ENCODE measurements around the gene DDX46.
A peak's percentile ranks its signal among the peaks of the same experiment; 100 is the strongest.
"Not testable (repeated sequence)": the region's sequence is repeated elsewhere in the genome, so short reads cannot be mapped to it uniquely, and the experiment has no call there.

Gene DDX46

GRCh38 chr5:134742134-134742533 lies 16.4 kb upstream of the DDX46 start:
- Histone ChIP-seq H3K9ac (ENCODE audit: low read depth, low read length) (no peak overlapping the region), H3K9me3 (ENCODE audit: control insufficient read depth, insufficient read depth, low read length) (no peaks in the 10 kb centered on the region), H3K4me1 (ENCODE audit: control insufficient read depth, insufficient read depth, low read length) (no peaks in the 10 kb centered on the region), H3K36me3 (ENCODE audit: control insufficient read depth, insufficient read depth, low read length) (no peaks in the 10 kb centered on the region), H3K27me3 (ENCODE audit: control insufficient read depth, insufficient read depth, low read length) (no peaks in the 10 kb centered on the region), H3K4me3 (ENCODE audit: low read depth, low read length) (no peak overlapping the region)

GRCh38 chr5:134749415-134749814 lies 9.2 kb upstream of the DDX46 start:
- no peaks in the 10 kb centered on the region for H3K9me3 ChIP-seq (ENCODE audit: control insufficient read depth, insufficient read depth, low read length)
- no peaks in the 10 kb centered on the region for H3K36me3 ChIP-seq (ENCODE audit: control insufficient read depth, insufficient read depth, low read length)
- no peaks in the 10 kb centered on the region for H3K27me3 ChIP-seq (ENCODE audit: control insufficient read depth, insufficient read depth, low read length)
- H3K4me1 ChIP-seq (ENCODE audit: control insufficient read depth, insufficient read depth, low read length), result no peaks in the 10 kb centered on the region
- H3K9ac ChIP-seq (ENCODE audit: low read depth, low read length), result no peak overlapping the region
- no peak overlapping the region for H3K4me3 ChIP-seq (ENCODE audit: low read depth, low read length)

- peak overlapping the region; percentile 98 for H3K4me3 ChIP-seq (ENCODE audit: low read depth, low read length)
- peaks cover 7% of the 10 kb centered on the region for H3K27me3 ChIP-seq (ENCODE audit: control insufficient read depth, insufficient read depth, low read length)
- peaks cover 2% of the 10 kb centered on the region for H3K4me1 ChIP-seq (ENCODE audit: control insufficient read depth, insufficient read depth, low read length)
- no peaks in the 10 kb centered on the region for H3K9me3 ChIP-seq (ENCODE audit: control insufficient read depth, insufficient read depth, low read length)
- peak overlapping the region; percentile 41 for H3K9ac ChIP-seq (ENCODE audit: low read depth, low read length)
- H3K36me3 ChIP-seq (ENCODE audit: control insufficient read depth, insufficient read depth, low read length), result peaks cover 2% of the 10 kb centered on the region
These were observed 439 bp upstream of the DDX46 start for GRCh38 chr5:134758176-134758503.

- H3K9ac ChIP-seq (ENCODE audit: low read depth, low read length); H3K4me3 ChIP-seq (ENCODE audit: low read depth, low read length); H3K27me3 ChIP-seq (ENCODE audit: control insufficient read depth, insufficient read depth, low read length); H3K4me1 ChIP-seq (ENCODE audit: control insufficient read depth, insufficient read depth, low read length); H3K9me3 ChIP-seq (ENCODE audit: control insufficient read depth, insufficient read depth, low read length): not testable (repeated sequence)
- H3K36me3 ChIP-seq (ENCODE audit: control insufficient read depth, insufficient read depth, low read length), result peaks cover 41% of the 10 kb centered on the region
These were observed 9.1 kb downstream of the DDX46 start for GRCh38 chr5:134767528-134768291.

GRCh38 chr5:134769206-134769605 lies 10.6 kb downstream of the DDX46 start:
- Histone ChIP-seq H3K27me3 (ENCODE audit: control insufficient read depth, insufficient read depth, low read length) (no peaks in the 10 kb centered on the region), H3K9me3 (ENCODE audit: control insufficient read depth, insufficient read depth, low read length) (no peaks in the 10 kb centered on the region), H3K9ac (ENCODE audit: low read depth, low read length) (no peak overlapping the region), H3K36me3 (ENCODE audit: control insufficient read depth, insufficient read depth, low read length) (peaks cover 46% of the 10 kb centered on the region), H3K4me3 (ENCODE audit: low read depth, low read length) (no peak overlapping the region), H3K4me1 (ENCODE audit: control insufficient read depth, insufficient read depth, low read length) (no peaks in the 10 kb centered on the region)

- no peak overlapping the region for H3K4me3 ChIP-seq (ENCODE audit: low read depth, low read length)
- no peaks in the 10 kb centered on the region for H3K4me1 ChIP-seq (ENCODE audit: control insufficient read depth, insufficient read depth, low read length)
- peaks cover 45% of the 10 kb centered on the region for H3K36me3 ChIP-seq (ENCODE audit: control insufficient read depth, insufficient read depth, low read length)
- no peaks in the 10 kb centered on the region for H3K27me3 ChIP-seq (ENCODE audit: control insufficient read depth, insufficient read depth, low read length)
- no peaks in the 10 kb centered on the region for H3K9me3 ChIP-seq (ENCODE audit: control insufficient read depth, insufficient read depth, low read length)
- H3K9ac ChIP-seq (ENCODE audit: low read depth, low read length), result no peak overlapping the region
These were observed 14.0 kb downstream of the DDX46 start for GRCh38 chr5:134772461-134773125.

GRCh38 chr5:134777366-134777765 lies 18.8 kb downstream of the DDX46 start:
- Histone ChIP-seq H3K27me3 (ENCODE audit: control insufficient read depth, insufficient read depth, low read length) (no peaks in the 10 kb centered on the region), H3K9me3 (ENCODE audit: control insufficient read depth, insufficient read depth, low read length) (no peaks in the 10 kb centered on the region), H3K9ac (ENCODE audit: low read depth, low read length) (no peak overlapping the region), H3K4me3 (ENCODE audit: low read depth, low read length) (no peak overlapping the region), H3K36me3 (ENCODE audit: control insufficient read depth, insufficient read depth, low read length) (peaks cover 34% of the 10 kb centered on the region), H3K4me1 (ENCODE audit: control insufficient read depth, insufficient read depth, low read length) (no peaks in the 10 kb centered on the region)

GRCh38 chr5:134784241-134784920 lies 25.8 kb downstream of the DDX46 start:
- peaks cover 29% of the 10 kb centered on the region for H3K36me3 ChIP-seq (ENCODE audit: control insufficient read depth, insufficient read depth, low read length)
- no peaks in the 10 kb centered on the region for H3K4me1 ChIP-seq (ENCODE audit: control insufficient read depth, insufficient read depth, low read length)
- no peak overlapping the region for H3K4me3 ChIP-seq (ENCODE audit: low read depth, low read length)

GRCh38 chr5:134784946-134785620 lies 26.5 kb downstream of the DDX46 start:
- Histone ChIP-seq H3K36me3 (ENCODE audit: control insufficient read depth, insufficient read depth, low read length) (peaks cover 25% of the 10 kb centered on the region), H3K4me1 (ENCODE audit: control insufficient read depth, insufficient read depth, low read length) (no peaks in the 10 kb centered on the region), H3K27me3 (ENCODE audit: control insufficient read depth, insufficient read depth, low read length) (no peaks in the 10 kb centered on the region), H3K4me3 (ENCODE audit: low read depth, low read length) (no peak overlapping the region), H3K9me3 (ENCODE audit: control insufficient read depth, insufficient read depth, low read length) (no peaks in the 10 kb centered on the region), H3K9ac (ENCODE audit: low read depth, low read length) (no peak overlapping the region)

More at GRCh38 chr5:134784241-134784920, 25.8 kb downstream of the DDX46 start:
- Histone ChIP-seq H3K27me3 (ENCODE audit: control insufficient read depth, insufficient read depth, low read length) (no peaks in the 10 kb centered on the region), H3K9ac (ENCODE audit: low read depth, low read length) (no peak overlapping the region), H3K9me3 (ENCODE audit: control insufficient read depth, insufficient read depth, low read length) (no peaks in the 10 kb centered on the region)

- Histone ChIP-seq H3K4me3 (ENCODE audit: low read depth, low read length) (no peak overlapping the region), H3K27me3 (ENCODE audit: control insufficient read depth, insufficient read depth, low read length) (no peaks in the 10 kb centered on the region), H3K9me3 (ENCODE audit: control insufficient read depth, insufficient read depth, low read length) (no peaks in the 10 kb centered on the region), H3K36me3 (ENCODE audit: control insufficient read depth, insufficient read depth, low read length) (peaks cover 26% of the 10 kb centered on the region), H3K4me1 (ENCODE audit: control insufficient read depth, insufficient read depth, low read length) (no peaks in the 10 kb centered on the region), H3K9ac (ENCODE audit: low read depth, low read length) (no peak overlapping the region)
These were observed 29.1 kb downstream of the DDX46 start for GRCh38 chr5:134787692-134788091.

GRCh38 chr5:134791580-134791979 lies 33.0 kb downstream of the DDX46 start:
- Histone ChIP-seq H3K9ac (ENCODE audit: low read depth, low read length) (no peak overlapping the region), H3K27me3 (ENCODE audit: control insufficient read depth, insufficient read depth, low read length) (no peaks in the 10 kb centered on the region), H3K4me1 (ENCODE audit: control insufficient read depth, insufficient read depth, low read length) (no peaks in the 10 kb centered on the region), H3K36me3 (ENCODE audit: control insufficient read depth, insufficient read depth, low read length) (peaks cover 47% of the 10 kb centered on the region), H3K9me3 (ENCODE audit: control insufficient read depth, insufficient read depth, low read length) (no peaks in the 10 kb centered on the region), H3K4me3 (ENCODE audit: low read depth, low read length) (no peak overlapping the region)

Data from iPS-15b (cell line).